ENCODE results near the gene VSIG8. TPM values are rescaled to one million over a fixed set of nuclear protein-coding genes. Genes with fewer than 3 reads are reported as not detected.

VSIG8 gene
- total RNA-seq, 1 experiment from 2014 or later: not detected

- no peak for DNase-seq (ENCODE audit: low read depth)
Measured at GRCh38 chr1:159883134-159883533, 20.7 kb upstream of the VSIG8 start.

GRCh38 chr1:159882527-159882862 is 20.0 kb upstream of the VSIG8 start:
- peak; percentile 55 for DNase-seq (ENCODE audit: low read depth)

- peak; percentile 99 for DNase-seq (ENCODE audit: low read depth)
Measured at GRCh38 chr1:159881622-159882526, 19.4 kb upstream of the VSIG8 start.

- peak; percentile 46 for DNase-seq (ENCODE audit: low read depth)
Measured at GRCh38 chr1:159880430-159880829, 18.0 kb upstream of the VSIG8 start.

- DNase-seq (ENCODE audit: low read depth): peak; percentile 78
Measured at GRCh38 chr1:159879977-159880376, 17.5 kb upstream of the VSIG8 start.

GRCh38 chr1:159879136-159879535 is 16.7 kb upstream of the VSIG8 start:
- DNase-seq (ENCODE audit: low read depth): no peak

GRCh38 chr1:159877695-159878444 is 15.4 kb upstream of the VSIG8 start:
- DNase-seq (ENCODE audit: low read depth): no peak

- DNase-seq (ENCODE audit: low read depth): no peak
Measured at GRCh38 chr1:159873530-159874143, 11.2 kb upstream of the VSIG8 start.

GRCh38 chr1:159872891-159873290 is 10.4 kb upstream of the VSIG8 start:
- no peak for DNase-seq (ENCODE audit: low read depth)

- no peak for DNase-seq (ENCODE audit: low read depth)
Measured at GRCh38 chr1:159870704-159871103, 8.2 kb upstream of the VSIG8 start.

GRCh38 chr1:159869607-159870006 is 7.2 kb upstream of the VSIG8 start:
- DNase-seq (ENCODE audit: low read depth): no peak

- peak; percentile 83 for DNase-seq (ENCODE audit: low read depth)
Measured at GRCh38 chr1:159869173-159869572, 6.7 kb upstream of the VSIG8 start.

GRCh38 chr1:159868766-159869165 is 6.3 kb upstream of the VSIG8 start:
- no peak for DNase-seq (ENCODE audit: low read depth)

GRCh38 chr1:159867664-159868026 is 5.2 kb upstream of the VSIG8 start:
- no peak for DNase-seq (ENCODE audit: low read depth)

GRCh38 chr1:159866905-159867663 is 4.6 kb upstream of the VSIG8 start:
- DNase-seq (ENCODE audit: low read depth): no peak

GRCh38 chr1:159866066-159866465 is 3.6 kb upstream of the VSIG8 start:
- DNase-seq (ENCODE audit: low read depth): no peak

- no peak for DNase-seq (ENCODE audit: low read depth)
Measured at GRCh38 chr1:159864262-159864661, 1.8 kb upstream of the VSIG8 start.

- DNase-seq (ENCODE audit: low read depth): no peak
Measured at GRCh38 chr1:159862031-159862430, 426 bp downstream of the VSIG8 start.

- no peak for DNase-seq (ENCODE audit: low read depth)
Measured at GRCh38 chr1:159861218-159861617, 1.2 kb downstream of the VSIG8 start.

GRCh38 chr1:159860456-159860855 is 2.0 kb downstream of the VSIG8 start:
- peak; percentile 36 for DNase-seq (ENCODE audit: low read depth)

- DNase-seq (ENCODE audit: low read depth): no peak
Measured at GRCh38 chr1:159859767-159860322, 2.6 kb downstream of the VSIG8 start.

- no peak for DNase-seq (ENCODE audit: low read depth)
Measured at GRCh38 chr1:159857889-159858288, 4.6 kb downstream of the VSIG8 start.
